B cell (primary cell): Measurements from ENCODE around the gene SNAP29. TPM values are rescaled to one million over a fixed set of nuclear protein-coding genes. Genes with fewer than 3 reads are reported as not detected.

Experiments used
- ATAC-seq: fragments of 200-7000 bp; cut with Tn5 transposase; one replicate; pipeline ENCODE4 v1.10.0; 2021; ENCODE audit warnings: low read depth, mild to moderate bottlenecking, moderate number of reproducible peaks, moderate library complexity
- CTCF ChIA-PET: fragments of 350-600 bp; sonication (Branson Sonifier 250); formaldehyde crosslinking; loops from one replicate; lab custom pipeline; 2021; ENCODE audit warnings: antibody characterized with exemption, inconsistent platforms; lab: Charles Lee
- POLR2A ChIA-PET: fragments of 350-600 bp; sonication (Branson Sonifier 250); formaldehyde crosslinking; loops from one replicate; lab custom pipeline; 2021; ENCODE audit warnings: antibody characterized with exemption; lab: Charles Lee
- DNase-seq: peaks from one replicate; pipeline ENCODE4 v3.0.0; 2013
- H2AFZ ChIP-seq: 2 replicates; pipeline ENCODE4 v1.6.1; 2012; ENCODE audit warnings: mild to moderate bottlenecking, low read depth, low read length; ENCODE audit not compliant: insufficient read depth, poor library complexity, severe bottlenecking
- H3K27ac ChIP-seq, 2 donors: 1 replicate in 1 of 2; 2 replicates in 1 of 2; pipeline ENCODE4 v1.5.1; 2012 to 2013; ENCODE audit warnings: low read length in 2 of 2, mild to moderate bottlenecking in 2 of 2, moderate library complexity in 1 of 2
- H3K27me3 ChIP-seq, 4 experiments: fragments of 200-600 bp in 1 of 4; sonication (generic) in 1 of 4; replicated peaks in 1 of 4; 1 replicate in 2 of 4; 2 replicates in 2 of 4; pipeline versions ENCODE4 v1.6.1 to v1.7.0; 2013 to 2016; ENCODE audit warnings: low read length in 3 of 4, mild to moderate bottlenecking in 2 of 4, mixed read lengths in 1 of 4, moderate library complexity in 1 of 4; ENCODE audit not compliant: insufficient read depth in 4 of 4, control insufficient read depth in 3 of 4; ENCODE audit errors: control extremely low read depth in 1 of 4
- H3K36me3 ChIP-seq, 2 experiments: replicated peaks in 1 of 2; 1 replicate in 1 of 2; 2 replicates in 1 of 2; pipeline versions ENCODE4 v1.6.1 to v1.7.1; 2013; ENCODE audit warnings: low read length in 1 of 2; ENCODE audit not compliant: insufficient read depth in 2 of 2, control insufficient read depth in 1 of 2; ENCODE audit errors: control extremely low read depth in 1 of 2, extremely low read depth in 1 of 2
- H3K4me1 ChIP-seq, 2 donors: fragments of 200-600 bp in 1 of 2; sonication (generic) in 1 of 2; 1 replicate in 1 of 2; 2 replicates in 1 of 2; pipeline versions ENCODE4 v1.5.1 to v1.6.1; 2013 to 2017; ENCODE audit warnings: low read length in 2 of 2; ENCODE audit not compliant: control insufficient read depth in 2 of 2, insufficient read depth in 2 of 2
- H3K4me2 ChIP-seq: replicated peaks from 2 replicates; pipeline ENCODE3; 2012; ENCODE audit warnings: mild to moderate bottlenecking, low read depth, low read length; ENCODE audit not compliant: poor library complexity, severe bottlenecking
- H3K4me3 ChIP-seq, 5 experiments: fragments of 200-600 bp in 1 of 5; sonication (generic) in 1 of 5; 1 replicate in 3 of 5; 2 replicates in 2 of 5; pipeline versions ENCODE4 v1.5.1 to v1.7.0; 2011 to 2016; ENCODE audit warnings: low read length in 4 of 5, mild to moderate bottlenecking in 4 of 5, low read depth in 2 of 5, control low read depth in 1 of 5, moderate library complexity in 1 of 5; ENCODE audit not compliant: insufficient read depth in 1 of 5; ENCODE audit errors: control extremely low read depth in 1 of 5, extremely low read depth in 1 of 5
- H3K79me2 ChIP-seq: fragments of 200-600 bp; sonication (generic); one replicate; pipeline ENCODE4 v1.6.0; 2016; ENCODE audit warnings: low read length; ENCODE audit not compliant: control insufficient read depth, insufficient read depth
- H3K9ac ChIP-seq: fragments of 200-600 bp; sonication (generic); 2 replicates; pipeline ENCODE4 v1.6.1; 2017; ENCODE audit warnings: mild to moderate bottlenecking, low read length, moderate library complexity
- H3K9me3 ChIP-seq, 3 donors: one replicate each; pipeline versions ENCODE4 v1.6.1 to v1.7.1; 2013; ENCODE audit warnings: low read length in 2 of 3; ENCODE audit not compliant: control insufficient read depth in 2 of 3, insufficient read depth in 1 of 3; ENCODE audit errors: control extremely low read depth in 1 of 3
- H4K20me1 ChIP-seq: 2 replicates; pipeline ENCODE4 v1.6.0; 2012; ENCODE audit warnings: mild to moderate bottlenecking, low read length; ENCODE audit not compliant: insufficient read depth, control insufficient read depth, poor library complexity, severe bottlenecking
- H3K27ac Mint-ChIP-seq: one replicate; pipeline ENCODE4 v1.8.0; 2021; ENCODE audit warnings: mixed read lengths
- H3K27me3 Mint-ChIP-seq: one replicate; pipeline ENCODE4 v1.8.0; 2021; ENCODE audit warnings: mixed read lengths
- H3K4me1 Mint-ChIP-seq: one replicate; pipeline ENCODE4 v1.8.0; 2021; ENCODE audit warnings: mixed read lengths
- H3K4me3 Mint-ChIP-seq: one replicate; pipeline ENCODE4 v1.8.0; 2021; ENCODE audit warnings: mixed read lengths
- H3K9me3 Mint-ChIP-seq: one replicate; pipeline ENCODE4 v1.8.0; 2022; ENCODE audit warnings: mixed read lengths; ENCODE audit not compliant: insufficient read depth
- EZH2 ChIP-seq: IDR thresholded peaks from 2 replicates; pipeline ENCODE4 v1.6.1; 2012; ENCODE audit warnings: borderline replicate concordance, low read depth, mild to moderate bottlenecking, moderate library complexity, low read length; ENCODE audit not compliant: insufficient read depth, poor library complexity, severe bottlenecking
- WGBS: methylation state at CpG from one replicate; pipeline ENCODE4 v1.1.5; 2013; ENCODE audit warnings: missing lambda C conversion rate; ENCODE audit not compliant: insufficient coverage; 5-methylcytosine and 5-hydroxymethylcytosine counted together
- intact Hi-C: fragments of 100-400 bp; cut with micrococcal nuclease; formaldehyde crosslinking; loops from one replicate; pipeline ENCODE4 v1.10.0; 2022
- polyA plus RNA-seq: library from polyadenylated mRNA; depleted of rRNA; stranded (reverse); fragments of >200 nt; gene quantifications from 2 replicates; pipeline ENCODE4 v1.2.3, GENCODE V29; 2012
- total RNA-seq, 2 donors: library from RNA; stranded (reverse); fragments of 120-200 nt in 1 of 2; gene quantifications; 1 replicate in 1 of 2; 2 replicates in 1 of 2; pipeline versions ENCODE4 v1.2.3 to v1.2.4, GENCODE V29; 2013 to 2022
- TF ChIP-seq, protein P1 (sequence below): fragments of 200-600 bp; IDR thresholded peaks from one replicate; pipeline ENCODE4 v1.8.0; 2022; ENCODE audit warnings: antibody characterized with exemption, mild to moderate bottlenecking

SNAP29 gene
- total and polyA plus RNA-seq, 2 donors (not counting 1 experiment from before 2014, with no cell fraction given), result 13.4 to 17.4 TPM

DNA sequence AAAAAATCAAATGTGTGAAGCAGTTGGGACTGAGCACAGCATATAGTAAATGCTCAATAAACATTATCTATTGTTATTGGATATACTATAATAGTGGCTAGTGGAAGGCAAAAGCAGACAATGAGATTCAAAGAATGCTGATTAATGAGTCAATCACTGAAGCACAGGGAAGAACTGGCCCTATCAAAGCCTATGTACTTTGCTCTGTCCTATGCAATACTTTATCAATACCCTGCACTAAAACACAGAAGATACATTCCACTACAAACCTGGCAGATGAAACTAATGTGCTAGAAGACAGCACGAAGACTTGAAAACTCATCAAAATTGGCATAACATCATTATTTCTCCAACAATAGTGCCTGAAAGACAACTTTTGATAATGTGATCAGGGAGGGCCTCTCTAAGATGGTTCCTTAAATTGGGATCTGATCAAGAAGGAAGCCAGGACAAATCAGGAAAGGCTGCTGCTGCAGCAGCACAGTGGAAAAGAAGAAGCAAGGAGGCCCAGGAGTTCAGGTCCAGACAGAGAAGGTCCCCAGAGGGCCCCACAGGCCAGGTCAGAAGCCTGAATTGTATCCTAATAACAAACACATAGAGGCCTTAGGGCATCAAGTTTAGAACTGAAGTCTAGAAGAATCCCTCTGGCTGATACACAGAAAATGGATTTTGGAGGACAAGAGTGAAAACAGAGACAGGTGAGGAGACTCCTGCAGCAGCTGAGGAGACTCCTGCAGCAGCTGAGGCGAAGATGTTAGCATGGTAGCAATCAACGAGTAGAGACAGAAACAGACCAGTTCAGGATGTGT is 18.8 kb upstream of the SNAP29 start:
- CTCF ChIA-PET, result no interaction called here
- no peak overlapping the region for H3K27ac Mint-ChIP-seq
- H3K9me3 Mint-ChIP-seq, result no peaks in the 10 kb centered on the region
- Histone ChIP-seq H2AFZ (no peak overlapping the region), H4K20me1 (peaks cover 67% of the 10 kb centered on the region), H3K9me3 (no peaks in the 10 kb centered on the region), H3K4me2 (no peak overlapping the region), H3K36me3 (no peaks in the 10 kb centered on the region), H3K4me1 (peaks cover 7 to 9% of the 10 kb centered on the region in 2 donors), H3K9ac (no peak overlapping the region), H3K4me3 (no peak overlapping the region), H3K79me2 (peaks cover 90% of the 10 kb centered on the region), H3K27ac (no peak overlapping the region), H3K27me3 (no peaks in the 10 kb centered on the region)
- POLR2A ChIA-PET, result interaction anchor here (0.6 kb wide), 1 partner anchor 216 kb away, joined by 3 read pairs; no protein-coding TSS in a partner anchor
- ATAC-seq, result no peak
- DNase-seq, result no peak
- WGBS, result 100% methylated on average over 2 of the region's 3 CpGs
- intact Hi-C loops, result no loop called here
- H3K4me1 Mint-ChIP-seq, result peaks cover 48% of the 10 kb centered on the region
- no peak for TF ChIP-seq EZH2
- TF ChIP-seq, protein P1, sequence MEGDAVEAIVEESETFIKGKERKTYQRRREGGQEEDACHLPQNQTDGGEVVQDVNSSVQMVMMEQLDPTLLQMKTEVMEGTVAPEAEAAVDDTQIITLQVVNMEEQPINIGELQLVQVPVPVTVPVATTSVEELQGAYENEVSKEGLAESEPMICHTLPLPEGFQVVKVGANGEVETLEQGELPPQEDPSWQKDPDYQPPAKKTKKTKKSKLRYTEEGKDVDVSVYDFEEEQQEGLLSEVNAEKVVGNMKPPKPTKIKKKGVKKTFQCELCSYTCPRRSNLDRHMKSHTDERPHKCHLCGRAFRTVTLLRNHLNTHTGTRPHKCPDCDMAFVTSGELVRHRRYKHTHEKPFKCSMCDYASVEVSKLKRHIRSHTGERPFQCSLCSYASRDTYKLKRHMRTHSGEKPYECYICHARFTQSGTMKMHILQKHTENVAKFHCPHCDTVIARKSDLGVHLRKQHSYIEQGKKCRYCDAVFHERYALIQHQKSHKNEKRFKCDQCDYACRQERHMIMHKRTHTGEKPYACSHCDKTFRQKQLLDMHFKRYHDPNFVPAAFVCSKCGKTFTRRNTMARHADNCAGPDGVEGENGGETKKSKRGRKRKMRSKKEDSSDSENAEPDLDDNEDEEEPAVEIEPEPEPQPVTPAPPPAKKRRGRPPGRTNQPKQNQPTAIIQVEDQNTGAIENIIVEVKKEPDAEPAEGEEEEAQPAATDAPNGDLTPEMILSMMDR, result no peak
- H3K4me3 Mint-ChIP-seq, result no peak overlapping the region
- H3K27me3 Mint-ChIP-seq, result no peaks in the 10 kb centered on the region

DNA sequence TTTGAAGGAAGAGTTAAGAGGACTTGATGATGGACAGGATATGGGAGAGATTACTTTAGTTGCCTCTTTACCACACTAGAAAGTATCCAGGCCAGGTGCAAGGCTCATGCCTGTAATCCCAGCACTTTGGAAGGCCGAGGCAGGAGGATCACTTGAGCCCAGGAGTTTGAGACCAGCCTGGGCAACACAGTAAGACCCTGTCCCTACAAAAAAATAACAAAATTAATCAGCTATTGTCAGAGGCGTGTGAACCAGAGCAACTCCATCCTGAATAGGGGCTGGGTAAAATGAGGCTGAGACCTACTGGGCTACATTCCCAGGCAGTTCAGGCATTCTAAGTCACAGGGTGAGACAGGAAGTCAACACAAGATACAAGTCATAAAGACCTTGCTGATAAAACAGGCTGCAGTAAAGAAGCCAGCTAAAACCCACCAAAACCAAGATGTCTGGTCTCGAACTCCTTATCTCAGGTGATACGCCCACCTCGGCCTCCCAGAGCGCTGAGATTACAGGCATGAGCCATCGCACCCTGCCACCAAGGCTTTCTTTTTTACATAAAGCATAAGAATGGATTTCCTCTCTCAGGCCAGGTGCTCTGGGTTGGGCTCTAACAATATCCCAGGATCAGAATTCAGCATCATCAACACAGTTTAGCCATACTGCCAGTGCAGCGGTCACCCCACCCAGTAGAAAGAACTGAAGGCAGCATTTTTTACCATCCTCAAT is 18.0 kb upstream of the SNAP29 start:
- DNase-seq (no peak), ATAC-seq (no peak)
- Histone ChIP-seq H4K20me1 (peaks cover 67% of the 10 kb centered on the region), H3K9ac (no peak overlapping the region), H3K4me3 (no peak overlapping the region), H3K27me3 (no peaks in the 10 kb centered on the region), H2AFZ (no peak overlapping the region), H3K4me2 (no peak overlapping the region), H3K4me1 (peaks cover 7 to 9% of the 10 kb centered on the region in 2 donors), H3K27ac (no peak overlapping the region), H3K9me3 (no peaks in the 10 kb centered on the region), H3K36me3 (no peaks in the 10 kb centered on the region), H3K79me2 (peaks cover 90% of the 10 kb centered on the region)
- POLR2A ChIA-PET, result no interaction called here
- H3K9me3 Mint-ChIP-seq, result no peaks in the 10 kb centered on the region
- intact Hi-C loops, result no loop called here
- no peaks in the 10 kb centered on the region for H3K27me3 Mint-ChIP-seq
- TF ChIP-seq, protein P1, result no peak
- TF ChIP-seq EZH2, result no peak
- H3K4me3 Mint-ChIP-seq, result no peak overlapping the region
- peaks cover 47% of the 10 kb centered on the region for H3K4me1 Mint-ChIP-seq
- no peak overlapping the region for H3K27ac Mint-ChIP-seq
- 90% methylated on average over 8 of the region's 8 CpGs for WGBS
- CTCF ChIA-PET, result no interaction called here
